ENCODE data around the gene DSG4. TPM values are rescaled to one million over a fixed set of nuclear protein-coding genes. Genes with fewer than 3 reads are reported as not detected.
A peak's percentile ranks its signal among the peaks of the same experiment; 100 is the strongest.

The DSG4 gene
- total RNA-seq, 3 donors from 2014 or later, result 0.24 to 0.26 TPM; not detected in 1

- intact Hi-C loops (cut with DNase I, micrococcal nuclease), result no loop called here
- H3K4me3 ChIP-seq, result no peak overlapping the region
- no peaks in the 10 kb centered on the region for H3K4me1 ChIP-seq (ENCODE audit: low read depth)
- ATAC-seq (no peak), DNase-seq (no peak)
- H3K9me3 ChIP-seq, result peaks cover 5% of the 10 kb centered on the region
- H3K36me3 ChIP-seq (ENCODE audit: low read depth), result no peaks in the 10 kb centered on the region
- no peak for TF ChIP-seq CTCF (IDR thresholded peaks at IDR 0.05)
Measured at GRCh38 chr18:31364190-31364589, 12.4 kb upstream of the DSG4 start.

- DNase-seq, result no peak
- Histone ChIP-seq H3K4me1 (ENCODE audit: low read depth) (no peaks in the 10 kb centered on the region), H3K36me3 (ENCODE audit: low read depth) (no peaks in the 10 kb centered on the region), H3K9me3 (no peaks in the 10 kb centered on the region), H3K4me3 (no peak overlapping the region)
- ATAC-seq, result no peak
- TF ChIP-seq CTCF (IDR thresholded peaks at IDR 0.05), result no peak
- intact Hi-C loops (cut with DNase I, micrococcal nuclease), result no loop called here
Measured at GRCh38 chr18:31369478-31369877, 7.1 kb upstream of the DSG4 start.

- TF ChIP-seq CTCF (IDR thresholded peaks at IDR 0.05), result no peak
- ATAC-seq (peak; percentile 52), DNase-seq (no peak)
- intact Hi-C loops (cut with DNase I, micrococcal nuclease), result no loop called here
- Histone ChIP-seq H3K9me3 (no peaks in the 10 kb centered on the region), H3K4me3 (no peak overlapping the region), H3K4me1 (ENCODE audit: low read depth) (no peaks in the 10 kb centered on the region), H3K36me3 (ENCODE audit: low read depth) (no peaks in the 10 kb centered on the region)
Measured at GRCh38 chr18:31371989-31372388, 4.6 kb upstream of the DSG4 start.

- Histone ChIP-seq H3K36me3 (ENCODE audit: low read depth) (no peaks in the 10 kb centered on the region), H3K9me3 (no peaks in the 10 kb centered on the region), H3K4me3 (no peak overlapping the region), H3K4me1 (ENCODE audit: low read depth) (no peaks in the 10 kb centered on the region)
- ATAC-seq, result no peak
- TF ChIP-seq CTCF (IDR thresholded peaks at IDR 0.05), result no peak
- no peak for DNase-seq
- intact Hi-C loops (cut with DNase I, micrococcal nuclease), result no loop called here
Measured at GRCh38 chr18:31373641-31374040, 2.9 kb upstream of the DSG4 start.

- Histone ChIP-seq H3K36me3 (ENCODE audit: low read depth) (no peaks in the 10 kb centered on the region), H3K4me1 (ENCODE audit: low read depth) (no peaks in the 10 kb centered on the region), H3K4me3 (no peak overlapping the region), H3K9me3 (no peaks in the 10 kb centered on the region)
- TF ChIP-seq CTCF (IDR thresholded peaks at IDR 0.05), result no peak
- no peak for ATAC-seq
- intact Hi-C loops (cut with DNase I, micrococcal nuclease), result no loop called here
- no peak for DNase-seq
Measured at GRCh38 chr18:31380912-31381311, 4.3 kb downstream of the DSG4 start.

- H3K9me3 ChIP-seq, result no peaks in the 10 kb centered on the region
- no peak for DNase-seq
- no peaks in the 10 kb centered on the region for H3K4me1 ChIP-seq (ENCODE audit: low read depth)
- no peak for ATAC-seq
- no peak overlapping the region for H3K4me3 ChIP-seq
- no peaks in the 10 kb centered on the region for H3K36me3 ChIP-seq (ENCODE audit: low read depth)
- intact Hi-C loops (cut with DNase I, micrococcal nuclease), result no loop called here
- TF ChIP-seq CTCF (IDR thresholded peaks at IDR 0.05), result no peak
Measured at GRCh38 chr18:31382107-31382506, 5.5 kb downstream of the DSG4 start.
